ENCODE results near the gene GJA8.
"Not testable (repeated sequence)": the region's sequence is repeated elsewhere in the genome, so short reads cannot be mapped to it uniquely, and the experiment has no call there.

DNA sequence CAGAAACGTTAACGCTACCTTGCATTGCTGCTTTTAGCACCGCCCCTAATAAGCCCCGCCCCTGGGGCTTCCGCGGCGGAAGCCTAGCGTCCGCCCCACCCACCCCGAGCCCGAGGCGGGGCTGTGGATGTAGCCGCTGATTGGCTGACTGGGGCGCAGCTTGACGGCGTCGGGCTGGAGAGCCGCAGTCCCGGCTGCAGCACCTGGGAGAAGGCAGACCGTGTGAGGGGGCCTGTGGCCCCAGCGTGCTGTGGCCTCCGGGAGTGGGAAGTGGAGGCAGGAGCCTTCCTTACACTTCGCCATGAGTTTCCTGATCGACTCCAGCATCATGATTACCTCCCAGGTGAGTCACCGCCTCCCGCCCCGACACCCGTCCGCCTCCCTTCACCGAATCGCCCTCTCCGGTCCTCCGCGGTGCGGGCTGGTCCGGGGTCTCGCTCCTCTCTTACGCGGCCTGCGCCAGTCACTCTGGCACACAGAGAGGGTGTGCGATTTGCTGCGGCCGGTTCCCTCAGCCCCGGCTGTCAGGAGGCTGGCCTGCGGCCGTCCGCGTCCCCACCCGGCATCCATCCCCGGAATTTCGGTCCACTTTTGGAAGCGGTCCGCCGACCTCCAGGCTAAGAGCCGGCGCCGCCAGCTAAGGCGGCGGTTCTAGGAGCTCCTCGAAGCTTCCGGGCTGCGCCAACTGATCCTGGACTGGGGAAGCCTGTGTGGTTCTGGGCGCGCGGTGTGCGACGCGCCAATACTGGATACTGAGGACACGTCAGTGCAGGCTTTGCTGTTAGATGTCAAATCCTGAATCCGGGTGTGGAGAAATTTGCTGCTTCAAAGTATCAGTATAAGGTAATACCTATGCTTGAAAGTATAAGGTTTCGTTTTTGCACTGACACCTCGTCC is 25.9 kb downstream of the GJA8 start, which contains the start of gene GPR89B:
- TF ChIP-seq, protein P1, sequence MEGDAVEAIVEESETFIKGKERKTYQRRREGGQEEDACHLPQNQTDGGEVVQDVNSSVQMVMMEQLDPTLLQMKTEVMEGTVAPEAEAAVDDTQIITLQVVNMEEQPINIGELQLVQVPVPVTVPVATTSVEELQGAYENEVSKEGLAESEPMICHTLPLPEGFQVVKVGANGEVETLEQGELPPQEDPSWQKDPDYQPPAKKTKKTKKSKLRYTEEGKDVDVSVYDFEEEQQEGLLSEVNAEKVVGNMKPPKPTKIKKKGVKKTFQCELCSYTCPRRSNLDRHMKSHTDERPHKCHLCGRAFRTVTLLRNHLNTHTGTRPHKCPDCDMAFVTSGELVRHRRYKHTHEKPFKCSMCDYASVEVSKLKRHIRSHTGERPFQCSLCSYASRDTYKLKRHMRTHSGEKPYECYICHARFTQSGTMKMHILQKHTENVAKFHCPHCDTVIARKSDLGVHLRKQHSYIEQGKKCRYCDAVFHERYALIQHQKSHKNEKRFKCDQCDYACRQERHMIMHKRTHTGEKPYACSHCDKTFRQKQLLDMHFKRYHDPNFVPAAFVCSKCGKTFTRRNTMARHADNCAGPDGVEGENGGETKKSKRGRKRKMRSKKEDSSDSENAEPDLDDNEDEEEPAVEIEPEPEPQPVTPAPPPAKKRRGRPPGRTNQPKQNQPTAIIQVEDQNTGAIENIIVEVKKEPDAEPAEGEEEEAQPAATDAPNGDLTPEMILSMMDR (IDR thresholded peaks at IDR 0.05): not testable (repeated sequence)
- peak in 1 of 2 donors; percentile 32 for TF ChIP-seq POLR2A (IDR thresholded peaks at IDR 0.05)
- not testable (repeated sequence) for TF ChIP-seq EP300 (IDR thresholded peaks at IDR 0.05)
